DOHH2 (cell line): ENCODE data around the gene PTPRS.

ENCODE experiments used
- H3F3A ChIP-seq: fragments of 200-600 bp; sonication (generic), shearing (Covaris generic); 2 replicates; pipeline ENCODE4 v1.6.0; 2016; ENCODE audit warnings: antibody characterized with exemption, mild to moderate bottlenecking; ENCODE audit not compliant: control insufficient read depth, insufficient read depth
- H3K27ac ChIP-seq: fragments of 200-600 bp; sonication (generic); 2 replicates; pipeline ENCODE4 v1.5.1; 2014; ENCODE audit warnings: low read depth, mild to moderate bottlenecking, low read length, moderate library complexity
- H3K27me3 ChIP-seq: fragments of 200-600 bp; sonication (generic); 2 replicates; pipeline ENCODE4 v1.6.1; 2014; ENCODE audit warnings: mild to moderate bottlenecking, low read length, mixed read lengths; ENCODE audit not compliant: control insufficient read depth
- H3K36me3 ChIP-seq: fragments of 200-600 bp; sonication (generic); 2 replicates; pipeline ENCODE4 v1.6.1; 2014; ENCODE audit warnings: mild to moderate bottlenecking, low read length, moderate library complexity, mixed read lengths; ENCODE audit not compliant: control insufficient read depth
- H3K4me1 ChIP-seq: fragments of 200-600 bp; sonication (generic); 2 replicates; pipeline ENCODE4 v1.6.1; 2014; ENCODE audit warnings: mild to moderate bottlenecking, low read length, mixed read lengths; ENCODE audit not compliant: control insufficient read depth
- H3K4me2 ChIP-seq: fragments of 200-600 bp; sonication (generic); 2 replicates; pipeline ENCODE4 v1.6.0; 2014; ENCODE audit warnings: mild to moderate bottlenecking, low read length, moderate library complexity
- H3K4me3 ChIP-seq: fragments of 200-600 bp; sonication (generic); 2 replicates; pipeline ENCODE4 v1.5.1; 2014; ENCODE audit warnings: mild to moderate bottlenecking, low read length, mixed read lengths
- H3K79me2 ChIP-seq: fragments of 200-600 bp; sonication (generic); 2 replicates; pipeline ENCODE4 v1.6.1; 2014; ENCODE audit warnings: mild to moderate bottlenecking, low read length, mixed read lengths; ENCODE audit not compliant: control insufficient read depth
- H3K9me2 ChIP-seq: fragments of 200-600 bp; sonication (generic); replicated peaks from 2 replicates; pipeline ENCODE4 v1.6.1; 2014; ENCODE audit warnings: mild to moderate bottlenecking, low read length, mixed read lengths; ENCODE audit not compliant: control insufficient read depth
- H3K9me3 ChIP-seq: fragments of 200-600 bp; sonication (generic); 2 replicates; pipeline ENCODE4 v1.6.1; 2014; ENCODE audit warnings: antibody characterized with exemption, low read length, mixed read lengths; ENCODE audit not compliant: control insufficient read depth, insufficient read depth
- H4K20me1 ChIP-seq: fragments of 200-600 bp; sonication (generic); 2 replicates; pipeline ENCODE4 v1.6.0; 2014; ENCODE audit warnings: low read depth, mild to moderate bottlenecking, antibody characterized with exemption, low read length, moderate library complexity; ENCODE audit not compliant: control insufficient read depth, insufficient read depth
- EZH2phosphoT487 ChIP-seq: fragments of 200-600 bp; sonication (generic); IDR thresholded peaks from 2 replicates; pipeline ENCODE4 v1.6.1; 2017; ENCODE audit warnings: borderline replicate concordance, mild to moderate bottlenecking, antibody characterized with exemption, low read length, moderate library complexity, mixed read lengths
- TF ChIP-seq, protein P1 (sequence below): fragments of 200-600 bp; sonication (generic); IDR thresholded peaks from one replicate; pipeline ENCODE4 v1.5.1; 2014; ENCODE audit warnings: antibody characterized with exemption, mild to moderate bottlenecking, low read depth, low read length; ENCODE audit not compliant: poor library complexity, severe bottlenecking

Gene PTPRS

DNA sequence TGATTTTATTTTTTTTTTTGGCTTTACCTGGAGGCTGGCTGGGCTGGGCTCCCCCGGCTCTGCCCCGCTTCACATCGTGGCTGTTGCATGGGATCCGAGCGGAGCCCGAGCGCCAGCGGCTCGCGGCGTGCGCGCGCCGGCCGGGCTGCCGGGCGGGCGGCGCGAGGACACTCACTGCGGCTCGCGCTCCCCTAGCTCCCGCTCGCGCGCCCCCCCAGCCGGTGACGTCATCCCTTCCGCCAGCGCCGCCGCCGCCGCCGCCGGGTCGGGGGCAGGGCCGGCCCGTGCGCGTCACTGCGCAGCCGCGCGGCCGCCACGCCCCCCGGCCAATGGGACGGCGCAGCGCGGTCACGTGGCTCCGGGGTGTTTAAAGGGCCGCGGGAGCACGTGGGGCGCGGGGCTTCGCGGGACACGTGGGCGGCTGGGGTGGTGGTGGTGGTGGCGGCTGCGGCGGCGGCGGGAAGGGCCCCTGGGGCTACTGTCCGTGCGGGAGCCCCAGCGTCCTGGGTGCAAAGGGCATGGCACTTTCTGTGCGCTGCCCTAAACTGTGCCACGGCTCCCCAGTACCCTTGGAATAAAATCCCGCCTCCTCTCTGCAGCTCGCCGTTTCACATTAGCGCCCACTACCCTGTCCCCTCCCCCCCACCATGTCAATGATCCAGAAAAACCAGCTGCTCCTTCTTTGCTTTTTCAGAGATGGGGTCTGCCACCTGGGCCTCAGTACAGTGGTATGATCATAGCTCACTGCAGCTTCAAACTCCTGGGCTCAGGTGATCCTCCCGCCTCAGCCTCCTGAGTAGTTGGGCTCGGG lies at the start of gene PTPRS:
Gene PTPRS, minus strand, starts transcription at position 176 of the 811 bp plus-strand sequence. CDS start 54,672 bp downstream, outside the sequence.
- peaks cover 42% of the 10 kb centered on the region for H3K27me3 ChIP-seq
- H3K4me1 ChIP-seq, result peaks cover 28% of the 10 kb centered on the region
- peak within 1 kb of the TSS; percentile 51 for H3K4me2 ChIP-seq
- H3K9me2 ChIP-seq, result no peaks in the 10 kb centered on the region
- TF ChIP-seq, protein P1, sequence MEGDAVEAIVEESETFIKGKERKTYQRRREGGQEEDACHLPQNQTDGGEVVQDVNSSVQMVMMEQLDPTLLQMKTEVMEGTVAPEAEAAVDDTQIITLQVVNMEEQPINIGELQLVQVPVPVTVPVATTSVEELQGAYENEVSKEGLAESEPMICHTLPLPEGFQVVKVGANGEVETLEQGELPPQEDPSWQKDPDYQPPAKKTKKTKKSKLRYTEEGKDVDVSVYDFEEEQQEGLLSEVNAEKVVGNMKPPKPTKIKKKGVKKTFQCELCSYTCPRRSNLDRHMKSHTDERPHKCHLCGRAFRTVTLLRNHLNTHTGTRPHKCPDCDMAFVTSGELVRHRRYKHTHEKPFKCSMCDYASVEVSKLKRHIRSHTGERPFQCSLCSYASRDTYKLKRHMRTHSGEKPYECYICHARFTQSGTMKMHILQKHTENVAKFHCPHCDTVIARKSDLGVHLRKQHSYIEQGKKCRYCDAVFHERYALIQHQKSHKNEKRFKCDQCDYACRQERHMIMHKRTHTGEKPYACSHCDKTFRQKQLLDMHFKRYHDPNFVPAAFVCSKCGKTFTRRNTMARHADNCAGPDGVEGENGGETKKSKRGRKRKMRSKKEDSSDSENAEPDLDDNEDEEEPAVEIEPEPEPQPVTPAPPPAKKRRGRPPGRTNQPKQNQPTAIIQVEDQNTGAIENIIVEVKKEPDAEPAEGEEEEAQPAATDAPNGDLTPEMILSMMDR, result no peak
- no peak for TF ChIP-seq EZH2phosphoT487
- no peaks in the 10 kb centered on the region for H3F3A ChIP-seq
- H3K9me3 ChIP-seq, result no peaks in the 10 kb centered on the region
- no peaks in the 10 kb centered on the region for H3K79me2 ChIP-seq
- peak within 1 kb of the TSS; percentile 56 for H3K4me3 ChIP-seq
- H3K27ac ChIP-seq, result no peak within 1 kb of the TSS
- no peaks in the 10 kb centered on the region for H3K36me3 ChIP-seq
- no peaks in the 10 kb centered on the region; the same call in 1 of the 2 replicates for H4K20me1 ChIP-seq

DNA sequence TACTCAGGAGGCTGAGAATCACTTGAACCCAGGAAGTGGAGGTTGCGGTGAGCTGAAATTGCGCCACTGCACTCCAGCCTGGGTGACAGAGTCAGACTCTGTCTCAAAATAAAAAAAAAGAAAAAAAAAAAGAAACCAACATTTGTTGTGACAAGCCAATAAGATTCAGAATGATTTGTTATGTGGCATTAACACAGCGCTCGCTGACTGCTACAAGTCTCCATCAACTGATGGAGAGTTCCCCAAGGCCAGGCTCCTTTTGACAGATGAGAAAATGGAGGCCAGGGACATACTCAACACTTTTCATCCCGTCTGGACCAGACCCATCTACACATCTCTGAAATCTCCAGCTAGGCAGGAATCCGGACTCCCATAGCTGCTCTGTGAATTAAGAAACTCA lies 48.7 kb upstream of the PTPRS start:
- no peaks in the 10 kb centered on the region for H3F3A ChIP-seq
- H3K9me2 ChIP-seq, result no peaks in the 10 kb centered on the region
- no peak overlapping the region for H3K4me2 ChIP-seq
- no peaks in the 10 kb centered on the region for H3K79me2 ChIP-seq
- no peak for TF ChIP-seq EZH2phosphoT487
- TF ChIP-seq, protein P1, result no peak
- no peak overlapping the region for H3K4me3 ChIP-seq
- H3K27me3 ChIP-seq, result no peaks in the 10 kb centered on the region
- H3K9me3 ChIP-seq, result peaks cover 4% of the 10 kb centered on the region; the same call in 1 of the 2 replicates
- no peaks in the 10 kb centered on the region for H4K20me1 ChIP-seq
- no peak overlapping the region for H3K27ac ChIP-seq
- no peaks in the 10 kb centered on the region for H3K36me3 ChIP-seq
- no peaks in the 10 kb centered on the region for H3K4me1 ChIP-seq

DNA sequence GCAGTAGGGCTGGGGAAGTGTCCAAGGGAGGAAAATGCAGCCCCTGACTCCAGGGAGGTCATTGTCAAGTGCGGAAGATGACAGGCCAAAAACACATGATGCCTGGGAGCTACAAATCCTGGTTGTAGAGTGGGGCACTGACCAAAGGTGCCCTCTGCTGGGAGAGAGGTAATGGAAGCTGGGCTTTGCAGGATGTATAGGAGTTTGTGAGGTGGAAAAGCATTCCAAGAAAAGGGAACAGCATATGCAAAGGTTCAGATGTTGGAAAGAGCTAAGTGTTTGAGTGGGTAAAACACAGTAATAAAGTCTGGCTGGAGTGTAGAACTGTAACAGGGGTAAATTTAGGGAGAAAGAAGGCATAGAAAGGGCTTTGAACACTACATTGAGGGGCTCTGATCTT lies 46.9 kb upstream of the PTPRS start:
- H3K79me2 ChIP-seq, result no peaks in the 10 kb centered on the region
- H3K36me3 ChIP-seq, result no peaks in the 10 kb centered on the region
- H3K27me3 ChIP-seq, result no peaks in the 10 kb centered on the region
- H3K4me3 ChIP-seq, result no peak overlapping the region
- peaks cover 4% of the 10 kb centered on the region; the same call in 1 of the 2 replicates for H3K9me3 ChIP-seq
- H4K20me1 ChIP-seq, result no peaks in the 10 kb centered on the region
- H3K4me2 ChIP-seq, result no peak overlapping the region
- no peaks in the 10 kb centered on the region for H3K9me2 ChIP-seq
- no peaks in the 10 kb centered on the region for H3K4me1 ChIP-seq
- H3F3A ChIP-seq, result no peaks in the 10 kb centered on the region
- no peak overlapping the region for H3K27ac ChIP-seq
- TF ChIP-seq, protein P1, result no peak
- no peak for TF ChIP-seq EZH2phosphoT487
